WTC11 (cell line): ENCODE data around the gene PSAT1. TPM values are rescaled to one million over a fixed set of nuclear protein-coding genes. Genes with fewer than 3 reads are reported as not detected.

Experiments used
- ATAC-seq: fragments of 200-7000 bp; cut with Tn5 transposase; 2 replicates; pipeline ENCODE4 v1.10.0; 2021; ENCODE audit warnings: mild to moderate bottlenecking, moderate library complexity
- CTCF ChIA-PET: fragments of 300-600 bp; sonication (Branson Sonifier 250); formaldehyde crosslinking; loops from one replicate; lab custom pipeline; 2021; ENCODE audit warnings: antibody characterized with exemption; lab: Charles Lee
- POLR2A ChIA-PET: fragments of 350-600 bp; sonication (Branson Sonifier 250); formaldehyde crosslinking; loops from one replicate; lab custom pipeline; 2021; ENCODE audit warnings: antibody characterized with exemption; lab: Charles Lee
- DNase-seq: peaks from one replicate; pipeline ENCODE4 v3.0.0; 2021; ENCODE audit warnings: low spot score
- H3K27ac Mint-ChIP-seq: 2 replicates; pipeline ENCODE4 v1.8.0; 2021; ENCODE audit warnings: mixed read lengths
- H3K27me3 Mint-ChIP-seq: 2 replicates; pipeline ENCODE4 v1.8.0; 2021; ENCODE audit warnings: low read depth, mild to moderate bottlenecking, moderate library complexity, mixed read lengths
- H3K36me3 Mint-ChIP-seq: 2 replicates; pipeline ENCODE4 v1.8.0; 2021; ENCODE audit warnings: mixed read lengths
- H3K4me1 Mint-ChIP-seq: 2 replicates; pipeline ENCODE4 v1.8.0; 2022; ENCODE audit warnings: mixed read lengths
- H3K4me3 Mint-ChIP-seq: 2 replicates; pipeline ENCODE4 v1.8.0; 2021; ENCODE audit warnings: mild to moderate bottlenecking, moderate library complexity, mixed read lengths
- H3K9me3 Mint-ChIP-seq: 2 replicates; pipeline ENCODE4 v1.8.0; 2021; ENCODE audit warnings: mixed read lengths
- CBFB ChIP-seq: sonication (generic); formaldehyde crosslinking; IDR thresholded peaks from 2 replicates; pipeline ENCODE4 v1.8.1; 2022; ENCODE audit warnings: mild to moderate bottlenecking, low read depth, missing genetic modification reagents
- CREB1 ChIP-seq: sonication (generic); formaldehyde crosslinking; IDR thresholded peaks from 2 replicates; pipeline ENCODE4 v1.8.0; 2023; ENCODE audit warnings: mild to moderate bottlenecking, missing genetic modification reagents
- CREM ChIP-seq: sonication (generic); formaldehyde crosslinking; IDR thresholded peaks from 2 replicates; pipeline ENCODE4 v1.8.1; 2022; ENCODE audit warnings: mild to moderate bottlenecking, missing genetic modification reagents, moderate library complexity
- FOXP1 ChIP-seq: sonication (generic); formaldehyde crosslinking; IDR thresholded peaks from 2 replicates; pipeline ENCODE4 v1.8.0; 2022; ENCODE audit warnings: missing genetic modification reagents, mild to moderate bottlenecking, moderate library complexity, borderline replicate concordance
- GRHL2 ChIP-seq: fragments of 250-450 bp; sonication (Bioruptor Pico); IDR thresholded peaks from 2 replicates; pipeline ENCODE4 v1.8.0; 2022; ENCODE audit warnings: mild to moderate bottlenecking, moderate library complexity; ENCODE audit not compliant: insufficient replicate concordance, severe bottlenecking
- JUN ChIP-seq: sonication (generic); formaldehyde crosslinking; IDR thresholded peaks from 2 replicates; pipeline ENCODE4 v1.8.0; 2023; ENCODE audit warnings: mild to moderate bottlenecking, missing genetic modification reagents
- NFYB ChIP-seq: sonication (generic); formaldehyde crosslinking; conservative IDR thresholded peaks from 2 replicates; pipeline ENCODE4 v1.8.0; 2022; ENCODE audit warnings: low read depth, missing genetic modification reagents
- PRRX2 ChIP-seq: fragments of 250-450 bp; sonication (Bioruptor Pico); IDR thresholded peaks from 2 replicates; pipeline ENCODE4 v1.8.0; 2021; ENCODE audit warnings: mild to moderate bottlenecking
- RORB ChIP-seq: fragments of 250-450 bp; sonication (Bioruptor Pico); IDR thresholded peaks from 2 replicates; pipeline ENCODE4 v1.9.0; 2021; ENCODE audit warnings: mild to moderate bottlenecking
- SMAD4 ChIP-seq: sonication (generic); formaldehyde crosslinking; IDR thresholded peaks from 2 replicates; pipeline ENCODE4 v1.8.0; 2022; ENCODE audit warnings: mild to moderate bottlenecking, missing genetic modification reagents
- SP1 ChIP-seq: sonication (generic); formaldehyde crosslinking; conservative IDR thresholded peaks from 2 replicates; pipeline ENCODE4 v1.8.1; 2022; ENCODE audit warnings: missing genetic modification reagents
- ZBTB21 ChIP-seq: sonication (generic); formaldehyde crosslinking; IDR thresholded peaks from 2 replicates; pipeline ENCODE4 v1.8.1; 2023; ENCODE audit warnings: mild to moderate bottlenecking, missing genetic modification reagents, borderline replicate concordance
- ZNF121 ChIP-seq: sonication (generic); formaldehyde crosslinking; IDR thresholded peaks from 2 replicates; pipeline ENCODE4 v1.8.0; 2023; ENCODE audit warnings: missing genetic modification reagents
- ZNF138 ChIP-seq: sonication (generic); formaldehyde crosslinking; conservative IDR thresholded peaks from 2 replicates; pipeline ENCODE4 v1.8.1; 2022; ENCODE audit warnings: mild to moderate bottlenecking, moderate library complexity, missing genetic modification reagents
- ZNF263 ChIP-seq: sonication (generic); formaldehyde crosslinking; IDR thresholded peaks from 2 replicates; pipeline ENCODE4 v1.8.1; 2022; ENCODE audit warnings: low read depth, mild to moderate bottlenecking, moderate library complexity, missing genetic modification reagents
- total RNA-seq: library from RNA; stranded (reverse); gene quantifications from 3 replicates; pipeline ENCODE4 v1.2.3, GENCODE V29; 2021
- TF ChIP-seq, protein P1 (sequence below): sonication (generic); formaldehyde crosslinking; IDR thresholded peaks from 2 replicates; pipeline ENCODE4 v1.8.1; 2023; ENCODE audit warnings: mild to moderate bottlenecking, missing genetic modification reagents, borderline replicate concordance
- TF ChIP-seq, protein P2 (sequence below): sonication (generic); formaldehyde crosslinking; IDR thresholded peaks from 2 replicates; pipeline ENCODE4 v1.8.0; 2022; ENCODE audit warnings: missing genetic modification reagents

The PSAT1 gene
- total RNA-seq, 1 experiment from 2014 or later: 240 TPM

DNA sequence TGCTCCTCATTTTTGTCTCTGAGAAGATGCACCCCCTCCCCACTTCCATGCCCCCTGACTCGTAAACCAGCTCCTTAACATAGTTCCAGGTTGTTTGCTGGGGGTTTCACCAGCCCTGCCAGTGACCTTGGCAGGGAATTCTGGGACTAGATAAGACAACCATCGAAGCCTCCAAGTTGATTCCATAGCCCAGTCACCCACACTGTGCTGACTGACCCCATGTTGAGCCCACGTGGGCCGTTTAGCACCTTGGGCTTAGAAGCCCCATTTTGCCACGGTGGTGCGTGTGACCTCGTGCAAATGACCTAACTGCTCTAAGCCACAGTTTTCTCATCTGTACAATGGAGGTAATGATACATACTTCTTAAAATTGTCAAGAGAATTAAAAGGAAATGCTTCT, 24.6 kb downstream of the PSAT1 start (continued):
- TF ChIP-seq, protein P1, sequence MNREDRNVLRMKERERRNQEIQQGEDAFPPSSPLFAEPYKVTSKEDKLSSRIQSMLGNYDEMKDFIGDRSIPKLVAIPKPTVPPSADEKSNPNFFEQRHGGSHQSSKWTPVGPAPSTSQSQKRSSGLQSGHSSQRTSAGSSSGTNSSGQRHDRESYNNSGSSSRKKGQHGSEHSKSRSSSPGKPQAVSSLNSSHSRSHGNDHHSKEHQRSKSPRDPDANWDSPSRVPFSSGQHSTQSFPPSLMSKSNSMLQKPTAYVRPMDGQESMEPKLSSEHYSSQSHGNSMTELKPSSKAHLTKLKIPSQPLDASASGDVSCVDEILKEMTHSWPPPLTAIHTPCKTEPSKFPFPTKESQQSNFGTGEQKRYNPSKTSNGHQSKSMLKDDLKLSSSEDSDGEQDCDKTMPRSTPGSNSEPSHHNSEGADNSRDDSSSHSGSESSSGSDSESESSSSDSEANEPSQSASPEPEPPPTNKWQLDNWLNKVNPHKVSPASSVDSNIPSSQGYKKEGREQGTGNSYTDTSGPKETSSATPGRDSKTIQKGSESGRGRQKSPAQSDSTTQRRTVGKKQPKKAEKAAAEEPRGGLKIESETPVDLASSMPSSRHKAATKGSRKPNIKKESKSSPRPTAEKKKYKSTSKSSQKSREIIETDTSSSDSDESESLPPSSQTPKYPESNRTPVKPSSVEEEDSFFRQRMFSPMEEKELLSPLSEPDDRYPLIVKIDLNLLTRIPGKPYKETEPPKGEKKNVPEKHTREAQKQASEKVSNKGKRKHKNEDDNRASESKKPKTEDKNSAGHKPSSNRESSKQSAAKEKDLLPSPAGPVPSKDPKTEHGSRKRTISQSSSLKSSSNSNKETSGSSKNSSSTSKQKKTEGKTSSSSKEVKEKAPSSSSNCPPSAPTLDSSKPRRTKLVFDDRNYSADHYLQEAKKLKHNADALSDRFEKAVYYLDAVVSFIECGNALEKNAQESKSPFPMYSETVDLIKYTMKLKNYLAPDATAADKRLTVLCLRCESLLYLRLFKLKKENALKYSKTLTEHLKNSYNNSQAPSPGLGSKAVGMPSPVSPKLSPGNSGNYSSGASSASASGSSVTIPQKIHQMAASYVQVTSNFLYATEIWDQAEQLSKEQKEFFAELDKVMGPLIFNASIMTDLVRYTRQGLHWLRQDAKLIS (CRISPR knock-in tag): no peak
- TF ChIP-seq CREM (CRISPR knock-in tag) (no peak), GRHL2 (CRISPR knock-in tag) (no peak), JUN (no peak), ZNF263 (CRISPR knock-in tag) (no peak), ZBTB21 (no peak), SP1 (CRISPR knock-in tag) (no peak)
- TF ChIP-seq, all 79 proteins: peak for 0

DNA sequence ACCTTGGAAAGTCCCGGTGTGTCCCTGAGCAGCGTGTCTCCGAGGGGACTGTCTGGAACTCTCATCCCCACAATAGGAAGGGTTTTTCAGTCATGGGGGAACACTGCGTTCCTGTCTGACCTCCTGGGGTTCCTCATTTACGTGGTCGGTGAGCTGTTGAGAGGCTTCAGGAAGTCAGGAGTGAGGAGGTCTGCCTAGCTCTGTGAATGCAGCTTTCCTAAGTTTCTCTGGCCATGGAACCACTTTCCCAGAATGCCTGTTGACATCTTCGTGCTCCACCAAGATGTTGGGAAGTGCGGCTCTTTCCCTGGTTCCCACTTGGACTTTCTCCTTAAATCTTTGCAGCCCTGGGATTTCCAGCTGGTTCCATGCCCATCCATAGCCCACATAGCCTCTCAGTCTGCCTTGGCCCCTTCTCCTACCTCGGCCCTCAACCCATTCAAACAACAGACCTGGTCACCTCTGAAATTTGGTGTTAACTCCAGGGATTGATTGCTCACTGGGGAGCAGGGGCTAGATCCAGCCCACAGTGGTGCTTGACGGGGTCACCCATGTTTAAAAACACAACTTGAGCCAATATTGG, 27.2 kb downstream of the PSAT1 start:
- H3K4me3 Mint-ChIP-seq: no peak overlapping the region
- H3K27ac Mint-ChIP-seq: peak overlapping the region; percentile 63
- ChIA-PET CTCF (no interaction called here), POLR2A (interaction anchor here (0.7 to 2.0 kb wide), 2 partner anchors 9 to 44 kb away, joined by 3 to 8 read pairs; no protein-coding TSS in a partner anchor)
- ATAC-seq: peak; percentile 24; the same call in 1 of the 2 replicates
- H3K4me1 Mint-ChIP-seq: peaks cover 19% of the 10 kb centered on the region
- H3K27me3 Mint-ChIP-seq: no peaks in the 10 kb centered on the region
- H3K9me3 Mint-ChIP-seq: no peaks in the 10 kb centered on the region; the same call in 1 of the 2 replicates
- no peak for TF ChIP-seq CREB1 (CRISPR knock-in tag)
- TF ChIP-seq, all 79 proteins: peak for 0
- H3K36me3 Mint-ChIP-seq: peaks cover 90% of the 10 kb centered on the region
- DNase-seq: no peak

DNA sequence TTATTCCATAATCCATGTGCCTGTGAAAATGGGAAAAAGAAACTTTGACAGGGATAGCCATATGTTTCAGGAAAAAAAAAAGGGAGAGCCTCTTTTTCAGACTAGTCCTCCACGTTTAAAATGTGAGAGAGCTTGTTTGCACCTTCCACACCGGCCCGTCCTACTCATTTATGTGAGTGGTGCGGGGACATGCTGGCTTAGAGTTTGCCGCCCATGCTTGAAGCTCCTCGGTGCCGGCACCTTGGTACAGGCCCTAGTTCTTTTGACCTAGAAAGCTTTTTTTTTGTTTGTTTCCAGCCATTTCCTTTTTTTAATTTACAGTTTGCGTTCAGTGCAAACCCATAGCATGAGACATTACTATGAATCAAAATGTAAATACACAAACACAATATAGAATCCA, 27.8 kb downstream of the PSAT1 start:
- ATAC-seq (no peak), DNase-seq (no peak)
- CTCF ChIA-PET: no interaction called here
- no peaks in the 10 kb centered on the region for H3K27me3 Mint-ChIP-seq
- POLR2A ChIA-PET: interaction anchor here (0.7 to 2.0 kb wide), 2 partner anchors 10 to 43 kb away, joined by 3 to 8 read pairs; no protein-coding TSS in a partner anchor
- peaks cover 22% of the 10 kb centered on the region for H3K4me1 Mint-ChIP-seq
- TF ChIP-seq SMAD4 (no peak), ZNF121 (CRISPR knock-in tag) (no peak), CBFB (CRISPR knock-in tag) (no peak), ZNF138 (CRISPR knock-in tag) (no peak), NFYB (CRISPR knock-in tag) (no peak), FOXP1 (CRISPR knock-in tag) (no peak), RORB (CRISPR knock-in tag) (no peak), PRRX2 (no peak)
- TF ChIP-seq, protein P2, sequence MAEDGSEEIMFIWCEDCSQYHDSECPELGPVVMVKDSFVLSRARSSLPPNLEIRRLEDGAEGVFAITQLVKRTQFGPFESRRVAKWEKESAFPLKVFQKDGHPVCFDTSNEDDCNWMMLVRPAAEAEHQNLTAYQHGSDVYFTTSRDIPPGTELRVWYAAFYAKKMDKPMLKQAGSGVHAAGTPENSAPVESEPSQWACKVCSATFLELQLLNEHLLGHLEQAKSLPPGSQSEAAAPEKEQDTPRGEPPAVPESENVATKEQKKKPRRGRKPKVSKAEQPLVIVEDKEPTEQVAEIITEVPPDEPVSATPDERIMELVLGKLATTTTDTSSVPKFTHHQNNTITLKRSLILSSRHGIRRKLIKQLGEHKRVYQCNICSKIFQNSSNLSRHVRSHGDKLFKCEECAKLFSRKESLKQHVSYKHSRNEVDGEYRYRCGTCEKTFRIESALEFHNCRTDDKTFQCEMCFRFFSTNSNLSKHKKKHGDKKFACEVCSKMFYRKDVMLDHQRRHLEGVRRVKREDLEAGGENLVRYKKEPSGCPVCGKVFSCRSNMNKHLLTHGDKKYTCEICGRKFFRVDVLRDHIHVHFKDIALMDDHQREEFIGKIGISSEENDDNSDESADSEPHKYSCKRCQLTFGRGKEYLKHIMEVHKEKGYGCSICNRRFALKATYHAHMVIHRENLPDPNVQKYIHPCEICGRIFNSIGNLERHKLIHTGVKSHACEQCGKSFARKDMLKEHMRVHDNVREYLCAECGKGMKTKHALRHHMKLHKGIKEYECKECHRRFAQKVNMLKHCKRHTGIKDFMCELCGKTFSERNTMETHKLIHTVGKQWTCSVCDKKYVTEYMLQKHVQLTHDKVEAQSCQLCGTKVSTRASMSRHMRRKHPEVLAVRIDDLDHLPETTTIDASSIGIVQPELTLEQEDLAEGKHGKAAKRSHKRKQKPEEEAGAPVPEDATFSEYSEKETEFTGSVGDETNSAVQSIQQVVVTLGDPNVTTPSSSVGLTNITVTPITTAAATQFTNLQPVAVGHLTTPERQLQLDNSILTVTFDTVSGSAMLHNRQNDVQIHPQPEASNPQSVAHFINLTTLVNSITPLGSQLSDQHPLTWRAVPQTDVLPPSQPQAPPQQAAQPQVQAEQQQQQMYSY (CRISPR knock-in tag): no peak
- H3K27ac Mint-ChIP-seq: peak overlapping the region; percentile 65
- no peak overlapping the region for H3K4me3 Mint-ChIP-seq
- peaks cover 88% of the 10 kb centered on the region for H3K36me3 Mint-ChIP-seq
- H3K9me3 Mint-ChIP-seq: no peaks in the 10 kb centered on the region; the same call in 1 of the 2 replicates
